H9 (cell line): ENCODE measurements around the gene ROBO1. TPM values are rescaled to one million over a fixed set of nuclear protein-coding genes. Genes with fewer than 3 reads are reported as not detected.
A peak's percentile ranks its signal among the peaks of the same experiment; 100 is the strongest.

Experiments
- DNase-seq: peaks from one replicate; pipeline ENCODE4 v3.0.0-alpha.2; 2017
- H2AFZ ChIP-seq: one replicate; pipeline ENCODE4 v1.6.1; 2013; ENCODE audit warnings: mild to moderate bottlenecking, low read length, control low read depth, moderate library complexity
- H2AK5ac ChIP-seq: 2 replicates; pipeline ENCODE4 v1.6.1; 2013; ENCODE audit warnings: low read length, control low read depth, mixed read lengths; ENCODE audit not compliant: insufficient read length
- H2BK120ac ChIP-seq: one replicate; pipeline ENCODE4 v1.6.1; 2013; ENCODE audit warnings: low read depth, mild to moderate bottlenecking, low read length, control low read depth, inconsistent platforms; ENCODE audit not compliant: poor library complexity, severe bottlenecking
- H2BK12ac ChIP-seq: 2 replicates; pipeline ENCODE4 v1.6.1; 2013; ENCODE audit warnings: low read length, control low read depth, mixed read lengths, low read depth; ENCODE audit not compliant: insufficient read length
- H2BK15ac ChIP-seq: 2 replicates; pipeline ENCODE4 v1.6.1; 2013; ENCODE audit warnings: low read depth, low read length, control low read depth
- H2BK20ac ChIP-seq: one replicate; pipeline ENCODE4 v1.6.1; 2013; ENCODE audit warnings: low read depth, mild to moderate bottlenecking, low read length, control low read depth, inconsistent platforms; ENCODE audit not compliant: poor library complexity, severe bottlenecking
- H2BK5ac ChIP-seq: 2 replicates; pipeline ENCODE4 v1.6.1; 2013; ENCODE audit warnings: low read length, control low read depth, mixed read lengths; ENCODE audit not compliant: insufficient read length
- H3K14ac ChIP-seq: 2 replicates; pipeline ENCODE4 v1.6.1; 2013; ENCODE audit warnings: low read length, control low read depth; ENCODE audit not compliant: insufficient read depth
- H3K18ac ChIP-seq: 2 replicates; pipeline ENCODE4 v1.6.1; 2013; ENCODE audit warnings: low read depth, mild to moderate bottlenecking, mixed read lengths, low read length, control low read depth; ENCODE audit not compliant: insufficient read length
- H3K23ac ChIP-seq: 2 replicates; pipeline ENCODE4 v1.6.1; 2013; ENCODE audit warnings: low read length, control low read depth, mixed read lengths, low read depth; ENCODE audit not compliant: insufficient read length
- H3K23me2 ChIP-seq: 2 replicates; pipeline ENCODE4 v1.6.1; 2013; ENCODE audit warnings: low read depth, mild to moderate bottlenecking, mixed read lengths, low read length, control low read depth; ENCODE audit not compliant: insufficient read length, poor library complexity, severe bottlenecking
- H3K27ac ChIP-seq: 2 replicates; pipeline ENCODE4 v1.5.1; 2013; ENCODE audit warnings: low read length, control low read depth, mixed read lengths, low read depth; ENCODE audit not compliant: insufficient read length
- H3K27me3 ChIP-seq: 2 replicates; pipeline ENCODE4 v1.6.1; 2013; ENCODE audit warnings: low read length, control low read depth, inconsistent platforms; ENCODE audit not compliant: insufficient read depth
- H3K4ac ChIP-seq: 2 replicates; pipeline ENCODE4 v1.6.1; 2013; ENCODE audit warnings: low read depth, mild to moderate bottlenecking, control low read depth, inconsistent platforms, low read length, moderate library complexity
- H3K4me1 ChIP-seq: 2 replicates; pipeline ENCODE4 v1.6.1; 2013; ENCODE audit warnings: low read length, control low read depth, inconsistent platforms; ENCODE audit not compliant: insufficient read depth
- H3K4me2 ChIP-seq: 2 replicates; pipeline ENCODE4 v1.6.1; 2013; ENCODE audit warnings: low read length, control low read depth, mixed read lengths; ENCODE audit not compliant: insufficient read length, insufficient read depth
- H3K56ac ChIP-seq: 2 replicates; pipeline ENCODE4 v1.6.1; 2013; ENCODE audit warnings: low read depth, mild to moderate bottlenecking, mixed read lengths, low read length, control low read depth; ENCODE audit not compliant: insufficient read length
- H3K79me1 ChIP-seq: 2 replicates; pipeline ENCODE4 v1.6.1; 2013; ENCODE audit warnings: low read depth, mild to moderate bottlenecking, moderate library complexity, low read length, control low read depth, inconsistent platforms; ENCODE audit not compliant: insufficient read depth, poor library complexity, severe bottlenecking
- H3K79me2 ChIP-seq: 2 replicates; pipeline ENCODE4 v1.6.1; 2013; ENCODE audit warnings: low read length, control low read depth, inconsistent platforms; ENCODE audit not compliant: insufficient read depth
- H3K9ac ChIP-seq: 2 replicates; pipeline ENCODE4 v1.6.1; 2013; ENCODE audit warnings: low read length, control low read depth, mixed read lengths; ENCODE audit not compliant: insufficient read length; ENCODE audit errors: extremely low read depth
- H3K9me3 ChIP-seq: one replicate; pipeline ENCODE4 v1.6.1; 2013; ENCODE audit warnings: low read depth, low read length, inconsistent platforms; ENCODE audit not compliant: control insufficient read depth
- H3T11ph ChIP-seq: one replicate; pipeline ENCODE4 v1.6.1; 2013; ENCODE audit warnings: mild to moderate bottlenecking, low read length, control low read depth, inconsistent platforms
- H4K20me1 ChIP-seq: one replicate; pipeline ENCODE4 v1.6.1; 2013; ENCODE audit not compliant: control insufficient read depth, insufficient read length, insufficient read depth
- H4K5ac ChIP-seq: 2 replicates; pipeline ENCODE4 v1.6.1; 2013; ENCODE audit warnings: low read depth, mild to moderate bottlenecking, mixed read lengths, low read length, control low read depth; ENCODE audit not compliant: insufficient read length
- H4K8ac ChIP-seq: replicated peaks from 2 replicates; pipeline ENCODE4 v1.6.1; 2013; ENCODE audit warnings: low read length, control low read depth, mixed read lengths, low read depth; ENCODE audit not compliant: insufficient read length
- H4K91ac ChIP-seq: 2 replicates; pipeline ENCODE4 v1.6.1; 2013; ENCODE audit warnings: low read depth, mild to moderate bottlenecking, moderate library complexity, mixed read lengths, low read length, control low read depth; ENCODE audit not compliant: insufficient read length
- H3K27ac Mint-ChIP-seq, 3 experiments: 2 replicates in 2 of 3; 3 replicates in 1 of 3; pipeline ENCODE4 v1.8.0; 2020 to 2021; ENCODE audit warnings: mixed read lengths in 3 of 3, mild to moderate bottlenecking in 1 of 3, moderate library complexity in 1 of 3
- H3K27me3 Mint-ChIP-seq: 2 replicates; pipeline ENCODE4 v1.8.0; 2021; ENCODE audit warnings: low read depth, mild to moderate bottlenecking, moderate library complexity, mixed read lengths
- H3K36me3 Mint-ChIP-seq, 3 experiments: 2 replicates in 2 of 3; 3 replicates in 1 of 3; pipeline ENCODE4 v1.8.0; 2020 to 2021; ENCODE audit warnings: low read depth in 3 of 3, mixed read lengths in 3 of 3; ENCODE audit not compliant: insufficient read depth in 1 of 3
- H3K4me1 Mint-ChIP-seq, 2 experiments: 2 replicates each; pipeline ENCODE4 v1.8.0; 2020; ENCODE audit warnings: mixed read lengths in 2 of 2
- H3K4me3 Mint-ChIP-seq, 2 experiments: 2 replicates in 1 of 2; 3 replicates in 1 of 2; pipeline ENCODE4 v1.8.0; 2020 to 2021; ENCODE audit warnings: mild to moderate bottlenecking in 2 of 2, mixed read lengths in 2 of 2, moderate library complexity in 1 of 2
- H3K9me3 Mint-ChIP-seq, 2 experiments: 2 replicates in 1 of 2; 3 replicates in 1 of 2; pipeline ENCODE4 v1.8.0; 2020; ENCODE audit warnings: mild to moderate bottlenecking in 2 of 2, mixed read lengths in 2 of 2, moderate library complexity in 1 of 2
- CTCF ChIP-seq: fragments of 200-600 bp; sonication (generic); conservative IDR thresholded peaks from 3 replicates; pipeline ENCODE4 v1.8.0; 2021; ENCODE audit warnings: antibody characterized with exemption, mild to moderate bottlenecking
- WGBS: extraction: QIAGEN DNeasy Blood & Tissue Kit; methylation state at CpG from one replicate; pipeline ENCODE4 v1.1.7; 2013; ENCODE audit warnings: missing lambda C conversion rate, low lambda C conversion rate, mixed read lengths; ENCODE audit not compliant: insufficient read length; ENCODE audit errors: extremely low coverage; 5-methylcytosine and 5-hydroxymethylcytosine counted together
- total RNA-seq: library from RNA; stranded (reverse); gene quantifications from 2 replicates; pipeline ENCODE4 v1.2.1, GENCODE V29; 2021

ROBO1 gene
- total RNA-seq, 1 experiment from 2014 or later, result 62.7 TPM

- WGBS, result no CpG with 5 or more reads among the region's 2 CpGs
- Histone ChIP-seq H3K4me1 (no peaks in the 10 kb centered on the region), H4K91ac (no peak overlapping the region), H3K4ac (no peak overlapping the region), H4K5ac (no peak overlapping the region), H3K14ac (no peak overlapping the region), H2BK120ac (no peak overlapping the region), H3K79me2 (no peaks in the 10 kb centered on the region), H2AK5ac (no peak overlapping the region), H2AFZ (no peak overlapping the region), H3K27me3 (no peaks in the 10 kb centered on the region), H3K79me1 (no peaks in the 10 kb centered on the region), H3K9ac (no peak overlapping the region), H2BK12ac (no peak overlapping the region), H3K18ac (no peak overlapping the region), H4K20me1 (no peaks in the 10 kb centered on the region), H3K23me2 (no peaks in the 10 kb centered on the region), H2BK15ac (no peak overlapping the region), H2BK5ac (no peak overlapping the region), H3K23ac (no peak overlapping the region), H3T11ph (no peak overlapping the region), H2BK20ac (no peak overlapping the region), H3K9me3 (no peaks in the 10 kb centered on the region), H3K4me2 (no peak overlapping the region), H3K27ac (no peak overlapping the region), H3K56ac (no peak overlapping the region), H4K8ac (no peak overlapping the region)
- H3K9me3 Mint-ChIP-seq, result no peaks in the 10 kb centered on the region
- H3K4me1 Mint-ChIP-seq, result peaks cover 2 to 3% of the 10 kb centered on the region in 2 experiments
- H3K27me3 Mint-ChIP-seq, result no peaks in the 10 kb centered on the region
- H3K36me3 Mint-ChIP-seq, result no peaks in the 10 kb centered on the region
- H3K4me3 Mint-ChIP-seq, result no peak overlapping the region
- DNase-seq, result no peak
- TF ChIP-seq CTCF, result peak; percentile 50
- no peak overlapping the region for H3K27ac Mint-ChIP-seq
Observed at GRCh38 chr3:79264892-79265291, 502.9 kb downstream of the ROBO1 start.
